Kasumi-1 (cell line): ENCODE measurements around the gene CASZ1.

Source experiments
- DNase-seq, 2 experiments: peaks; one replicate each; lab custom pipeline; 2025; lab: John Stamatoyannopoulos, UW

The CASZ1 gene

GRCh38 chr1:10793129-10793651 is 3.3 kb downstream of the CASZ1 start:
- no peak for DNase-seq

DNA sequence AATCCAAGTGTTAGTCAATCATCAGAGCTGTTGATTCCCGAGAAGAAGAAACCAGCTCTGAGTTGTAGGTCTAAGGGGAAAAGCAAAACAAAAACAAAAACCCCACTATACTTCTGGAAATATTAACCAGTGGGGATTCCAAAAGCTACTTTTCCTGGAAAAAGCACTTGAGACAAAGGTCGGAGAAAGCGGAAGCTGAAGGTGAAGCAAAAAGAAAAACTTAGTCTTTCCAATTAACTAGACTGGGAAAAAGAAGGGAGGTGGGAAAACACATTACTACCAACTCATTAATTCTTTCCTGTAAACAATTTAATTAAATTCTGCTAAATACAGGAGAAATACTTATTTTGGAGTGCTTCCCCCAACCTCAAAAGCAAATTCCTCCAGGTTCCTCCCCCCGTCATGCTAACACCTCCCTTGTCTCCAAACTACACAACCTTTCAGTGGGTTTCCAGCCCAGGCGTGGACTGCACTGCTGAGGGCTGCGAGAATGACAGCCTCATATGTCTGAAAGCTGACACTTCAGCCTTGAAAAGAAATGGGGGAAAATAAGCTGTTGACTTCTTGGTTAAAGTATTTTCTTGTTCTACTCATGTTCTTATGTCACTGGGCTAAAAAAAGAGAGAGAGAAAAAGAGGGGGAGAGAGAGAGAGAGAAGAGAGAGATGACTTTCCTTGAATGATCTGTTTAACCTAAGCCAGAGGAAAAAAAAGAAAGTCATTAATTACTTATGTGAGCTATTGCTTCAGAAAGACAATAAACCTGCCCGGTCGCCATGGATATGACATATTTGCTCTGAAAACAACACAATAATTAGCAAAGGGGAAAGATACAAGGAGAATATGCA is 5.1 kb downstream of the CASZ1 start:
- DNase-seq: no peak

DNA sequence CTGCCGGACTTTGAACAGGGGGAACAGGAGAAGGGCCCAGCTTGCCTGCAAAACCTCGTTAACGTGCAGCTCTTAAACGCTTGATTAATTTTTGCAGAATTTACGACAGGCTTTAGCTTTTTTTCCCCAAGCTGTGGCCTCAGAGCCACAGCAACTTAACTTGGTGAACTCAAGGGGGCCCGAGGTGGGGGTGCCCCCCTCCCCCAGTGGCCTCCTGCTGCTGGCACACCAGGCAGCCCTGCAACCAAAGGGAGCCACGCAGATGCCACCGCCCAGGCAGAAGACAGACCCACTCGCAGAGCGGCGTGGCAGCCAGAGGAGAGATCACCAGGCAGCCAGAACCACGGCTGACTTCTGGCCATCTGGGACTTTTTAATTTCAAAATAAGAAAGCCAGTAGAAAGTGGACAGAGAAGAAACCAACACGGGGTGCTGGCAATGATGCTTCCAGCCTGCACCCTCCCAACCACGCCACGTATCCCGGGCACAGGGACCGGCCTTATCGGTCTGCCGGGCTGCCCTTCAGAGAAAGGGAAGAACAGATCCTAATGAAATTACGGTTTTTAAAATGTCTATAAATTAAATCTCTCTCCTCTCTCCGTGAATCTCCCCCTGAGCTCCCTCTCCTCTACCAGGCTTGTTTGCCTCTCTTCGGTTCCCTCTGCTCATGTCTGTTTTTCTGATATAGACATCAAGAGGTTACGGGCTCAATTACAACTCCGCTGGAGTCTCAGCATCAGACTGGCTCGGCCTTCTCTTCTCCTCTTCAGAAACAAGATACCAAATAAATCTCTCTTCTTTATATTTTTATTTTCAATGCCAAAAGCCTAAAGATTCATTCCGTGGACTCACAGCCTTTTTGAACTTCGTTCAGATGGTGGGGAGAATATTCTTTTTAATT is 6.4 kb downstream of the CASZ1 start:
- no peak for DNase-seq

DNA sequence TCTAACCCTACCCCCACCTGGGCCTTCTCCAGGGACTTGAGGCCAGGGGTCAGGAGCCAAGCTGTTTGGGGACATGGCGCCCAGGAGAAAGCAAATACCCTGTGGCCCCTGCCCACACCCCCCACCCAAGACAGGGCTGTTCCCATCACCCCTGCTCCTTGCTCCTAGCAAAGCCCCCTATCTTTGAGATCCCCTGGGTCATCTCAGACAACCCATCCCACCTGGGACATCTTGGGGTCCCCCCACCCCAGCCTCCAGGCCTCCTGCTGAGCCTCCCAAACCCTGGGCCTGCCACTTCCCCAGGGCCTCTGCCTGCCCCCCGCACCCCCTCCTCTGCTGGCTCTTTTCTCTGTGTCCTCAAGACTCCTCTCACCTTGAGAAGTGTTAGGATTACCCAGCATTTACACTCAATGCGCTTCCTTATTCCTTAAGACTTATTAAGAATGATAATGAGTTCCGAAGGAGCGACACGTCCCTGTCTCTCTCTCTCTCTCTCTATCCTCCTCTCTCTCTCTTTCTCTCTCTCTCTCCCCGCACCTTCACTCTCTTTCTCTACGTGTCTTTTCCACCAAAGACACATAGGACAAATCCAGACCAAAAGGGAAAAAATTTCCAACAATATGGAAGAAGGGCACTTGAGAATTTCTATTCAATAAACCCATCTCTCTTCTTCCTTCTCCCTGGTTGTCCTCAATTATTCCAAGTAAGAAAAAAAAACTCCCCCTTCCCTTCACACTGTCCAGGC is 7.2 kb downstream of the CASZ1 start:
- DNase-seq: no peak

- DNase-seq: no peak
These were observed 7.8 kb downstream of the CASZ1 start for GRCh38 chr1:10788592-10789006.

DNA sequence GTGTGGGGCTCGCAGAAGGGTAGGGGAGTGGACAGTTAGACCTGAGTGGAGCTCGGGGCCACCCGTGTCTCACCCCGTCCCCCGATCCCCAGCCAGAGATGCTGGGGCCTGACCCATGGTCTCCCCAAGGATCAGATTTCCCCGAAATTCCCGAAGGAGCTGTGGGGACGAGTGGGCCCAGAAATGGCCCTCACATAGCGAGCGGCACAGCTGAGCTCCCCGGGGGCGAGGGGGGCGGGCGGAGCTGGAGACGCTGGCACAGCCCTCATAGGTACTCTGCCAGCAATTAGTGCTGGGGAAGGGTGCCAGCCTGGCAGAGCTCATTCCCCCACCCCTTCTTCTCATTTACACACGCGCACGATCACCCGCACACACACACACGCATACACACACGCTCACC is 9.2 kb downstream of the CASZ1 start:
- no peak for DNase-seq

DNA sequence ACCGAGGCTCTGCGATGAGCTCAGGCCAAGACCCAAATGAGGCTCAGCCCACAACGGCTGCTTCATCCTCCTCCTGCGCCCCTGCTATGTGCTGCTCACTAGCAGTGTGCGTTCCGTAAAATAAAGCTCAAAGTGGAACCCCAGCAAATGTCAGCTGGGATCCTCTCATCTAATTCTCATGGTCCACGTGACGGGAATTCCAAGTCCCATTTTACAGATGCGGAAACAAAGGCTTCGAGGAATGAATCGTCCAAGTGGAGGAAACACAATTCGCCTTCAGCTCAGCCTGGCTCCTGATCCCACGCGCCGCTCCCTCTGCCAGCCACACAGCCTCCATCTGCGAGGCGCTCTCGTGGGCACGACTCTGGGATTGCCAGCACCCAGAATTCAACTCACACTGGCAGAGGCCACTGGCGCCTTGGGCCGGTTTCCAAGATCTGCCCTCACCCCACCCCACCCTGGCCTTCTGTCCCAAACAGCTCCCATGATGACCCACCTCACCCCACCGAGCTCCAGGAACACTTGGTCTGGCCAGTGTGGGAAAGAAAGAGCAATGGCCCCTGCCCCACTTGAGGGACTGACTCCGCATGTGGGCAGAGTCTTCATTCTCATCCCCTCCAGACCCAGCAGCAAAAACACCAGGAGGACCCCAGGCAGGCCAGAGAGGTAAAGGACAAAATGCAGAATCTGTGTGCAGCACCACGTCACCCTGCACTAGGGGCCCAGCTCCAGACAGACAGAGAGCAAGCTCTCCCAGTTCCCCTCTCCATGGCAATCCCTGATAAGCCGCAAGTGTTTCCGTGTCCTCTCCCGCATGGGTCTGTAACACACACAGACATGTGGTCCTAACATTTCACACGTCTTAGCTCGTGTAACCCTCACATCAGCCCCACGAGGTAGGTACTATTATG is 10.5 kb downstream of the CASZ1 start:
- no peak for DNase-seq

DNA sequence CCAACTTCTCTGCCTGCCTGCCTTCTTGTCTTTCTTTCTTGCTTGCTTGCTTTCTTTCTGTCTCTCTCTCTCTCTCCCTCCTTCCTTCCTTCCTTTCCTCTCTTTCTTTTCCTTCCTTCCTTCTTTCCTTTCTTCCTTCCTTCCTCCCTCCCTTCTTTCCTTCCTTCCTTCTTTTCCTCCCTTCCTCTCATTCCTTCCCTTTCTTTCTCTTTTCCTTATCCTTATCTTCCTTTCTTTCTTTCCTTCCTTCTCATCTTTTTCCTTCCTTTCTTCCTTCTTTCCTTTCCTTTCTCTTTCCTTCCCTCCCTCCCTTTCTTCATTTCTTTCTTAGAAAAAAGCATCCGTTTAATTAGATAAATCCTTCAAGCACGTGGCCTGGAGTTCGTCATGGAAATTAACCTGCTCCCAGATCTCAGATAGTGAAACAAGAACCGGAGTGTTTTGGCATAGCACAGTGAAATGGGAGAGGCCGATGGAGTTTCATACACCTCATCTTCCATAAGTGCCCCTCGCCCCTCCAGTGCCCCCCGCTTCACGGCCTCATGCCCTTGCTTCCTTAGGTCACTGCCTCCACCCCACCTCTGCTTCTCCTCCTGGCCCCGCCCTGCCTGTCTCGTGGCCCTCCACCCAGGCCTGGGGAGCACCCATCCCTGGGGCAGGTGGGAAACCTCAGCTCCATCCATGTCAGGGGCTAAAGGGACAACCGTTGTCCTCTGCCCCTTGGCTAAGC is 11.3 kb downstream of the CASZ1 start:
- DNase-seq: no peak

DNA sequence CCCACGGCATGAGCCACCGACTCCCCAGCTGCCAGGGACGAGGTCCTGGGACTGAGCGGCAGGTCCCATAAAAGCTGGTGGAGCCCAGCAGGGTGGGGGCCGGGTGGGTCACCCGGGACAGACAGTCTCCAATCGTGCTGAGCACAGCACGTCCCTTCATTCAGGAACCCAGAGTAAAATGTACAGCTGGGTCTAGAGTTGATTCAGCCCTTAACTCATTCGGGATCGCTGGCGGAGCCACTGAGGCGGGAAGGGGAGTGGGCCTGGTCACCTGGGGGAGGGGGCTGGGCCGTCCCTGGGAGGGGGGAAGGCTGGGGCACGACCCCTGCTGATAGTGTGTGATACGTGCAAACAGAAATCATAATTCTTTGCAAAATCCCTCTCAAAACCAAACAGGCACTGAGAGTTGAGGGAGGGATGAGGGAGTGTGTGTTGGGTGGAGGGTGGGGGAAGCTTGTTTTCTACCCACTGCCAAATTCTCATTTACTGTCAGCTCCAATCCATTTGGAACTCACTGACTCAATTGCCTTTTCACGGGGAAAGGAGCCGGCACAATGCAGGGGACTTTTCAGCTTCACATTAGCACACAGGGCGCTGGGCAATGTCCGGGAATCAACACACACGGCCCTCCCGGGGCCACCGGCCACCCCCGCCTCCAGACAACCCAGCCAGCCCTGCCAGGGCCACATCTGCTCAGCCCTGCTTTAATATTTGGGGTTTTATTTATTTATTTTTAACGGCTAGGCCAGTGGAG is 13.8 kb downstream of the CASZ1 start:
- no peak for DNase-seq

DNA sequence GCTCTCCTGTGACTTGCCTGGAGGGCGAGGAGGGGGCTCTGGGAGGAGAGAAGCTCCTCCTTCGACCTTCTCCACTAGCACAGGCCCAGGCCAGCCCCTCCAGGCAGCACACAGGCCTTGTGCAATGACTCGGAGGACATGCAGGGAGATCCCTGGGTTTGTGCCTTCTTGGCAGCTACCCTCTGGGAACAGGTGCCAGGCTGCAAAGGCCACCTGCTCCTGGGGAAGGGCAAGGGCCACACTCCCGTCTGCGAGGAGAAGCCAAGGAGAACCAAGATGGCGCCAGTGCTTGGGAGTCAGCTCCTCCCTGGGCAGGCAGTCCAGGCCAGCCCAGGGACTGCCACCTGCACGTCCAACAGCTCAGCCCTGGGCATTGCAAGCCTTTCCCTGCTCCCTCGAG is 15.3 kb downstream of the CASZ1 start:
- DNase-seq: no peak

GRCh38 chr1:10779841-10780240 is 16.6 kb downstream of the CASZ1 start:
- DNase-seq: no peak

- no peak for DNase-seq
These were observed 17.2 kb downstream of the CASZ1 start for GRCh38 chr1:10779201-10779600.

GRCh38 chr1:10778640-10779039 is 17.8 kb downstream of the CASZ1 start:
- DNase-seq: no peak

GRCh38 chr1:10777749-10778574 is 18.5 kb downstream of the CASZ1 start:
- DNase-seq: no peak

- DNase-seq: no peak
These were observed 20.1 kb downstream of the CASZ1 start for GRCh38 chr1:10776190-10776905.

GRCh38 chr1:10775763-10776162 is 20.7 kb downstream of the CASZ1 start:
- DNase-seq: no peak

- DNase-seq: no peak
These were observed 21.7 kb downstream of the CASZ1 start for GRCh38 chr1:10774615-10775310.
